Hippocampal formation (tissue), 2 donors: ENCODE results near the gene UGT1A3.

Source experiments
- DNase-seq, 2 donors: peaks; one replicate each; lab custom pipeline; 2025; lab: John Stamatoyannopoulos, UW

Gene UGT1A3

GRCh38 chr2:233795735-233796171 lies 66.9 kb downstream of the UGT1A3 start:
- DNase-seq, result no peak

GRCh38 chr2:233796254-233796653 lies 67.4 kb downstream of the UGT1A3 start:
- no peak for DNase-seq

GRCh38 chr2:233798335-233799086 lies 69.7 kb downstream of the UGT1A3 start:
- no peak for DNase-seq

- no peak for DNase-seq
These were observed 70.3 kb downstream of the UGT1A3 start for GRCh38 chr2:233799087-233799665.

GRCh38 chr2:233799716-233800115 lies 70.9 kb downstream of the UGT1A3 start:
- DNase-seq, result no peak

- DNase-seq, result no peak
These were observed 71.4 kb downstream of the UGT1A3 start for GRCh38 chr2:233800208-233800607.

- DNase-seq, result no peak
These were observed 72.7 kb downstream of the UGT1A3 start for GRCh38 chr2:233801357-233802131.

GRCh38 chr2:233802132-233802815 lies 73.4 kb downstream of the UGT1A3 start:
- no peak for DNase-seq

- no peak for DNase-seq
These were observed 74.6 kb downstream of the UGT1A3 start for GRCh38 chr2:233803292-233803911.

- no peak for DNase-seq
These were observed 75.2 kb downstream of the UGT1A3 start for GRCh38 chr2:233803994-233804393.

- no peak for DNase-seq
These were observed 78.5 kb downstream of the UGT1A3 start for GRCh38 chr2:233807215-233807865.

GRCh38 chr2:233807966-233808935 lies 79.4 kb downstream of the UGT1A3 start:
- no peak for DNase-seq

GRCh38 chr2:233810385-233810784 lies 81.5 kb downstream of the UGT1A3 start:
- DNase-seq, result no peak

GRCh38 chr2:233811087-233811486 lies 82.2 kb downstream of the UGT1A3 start:
- DNase-seq, result no peak

- DNase-seq, result no peak
These were observed 82.9 kb downstream of the UGT1A3 start for GRCh38 chr2:233811732-233812131.

GRCh38 chr2:233813236-233814055 lies 84.6 kb downstream of the UGT1A3 start:
- DNase-seq, result no peak

GRCh38 chr2:233814056-233814835 lies 85.4 kb downstream of the UGT1A3 start:
- DNase-seq, result no peak

- no peak for DNase-seq
These were observed 87.0 kb downstream of the UGT1A3 start for GRCh38 chr2:233815861-233816260.
